DOHH2 (cell line): ENCODE results near the gene METTL17.

Source experiments
- H3F3A ChIP-seq: fragments of 200-600 bp; sonication (generic), shearing (Covaris generic); 2 replicates; pipeline ENCODE4 v1.6.0; 2016; ENCODE audit warnings: antibody characterized with exemption, mild to moderate bottlenecking; ENCODE audit not compliant: control insufficient read depth, insufficient read depth
- H3K27ac ChIP-seq: fragments of 200-600 bp; sonication (generic); 2 replicates; pipeline ENCODE4 v1.5.1; 2014; ENCODE audit warnings: low read depth, mild to moderate bottlenecking, low read length, moderate library complexity
- H3K27me3 ChIP-seq: fragments of 200-600 bp; sonication (generic); 2 replicates; pipeline ENCODE4 v1.6.1; 2014; ENCODE audit warnings: mild to moderate bottlenecking, low read length, mixed read lengths; ENCODE audit not compliant: control insufficient read depth
- H3K36me3 ChIP-seq: fragments of 200-600 bp; sonication (generic); 2 replicates; pipeline ENCODE4 v1.6.1; 2014; ENCODE audit warnings: mild to moderate bottlenecking, low read length, moderate library complexity, mixed read lengths; ENCODE audit not compliant: control insufficient read depth
- H3K4me1 ChIP-seq: fragments of 200-600 bp; sonication (generic); 2 replicates; pipeline ENCODE4 v1.6.1; 2014; ENCODE audit warnings: mild to moderate bottlenecking, low read length, mixed read lengths; ENCODE audit not compliant: control insufficient read depth
- H3K4me2 ChIP-seq: fragments of 200-600 bp; sonication (generic); 2 replicates; pipeline ENCODE4 v1.6.0; 2014; ENCODE audit warnings: mild to moderate bottlenecking, low read length, moderate library complexity
- H3K4me3 ChIP-seq: fragments of 200-600 bp; sonication (generic); 2 replicates; pipeline ENCODE4 v1.5.1; 2014; ENCODE audit warnings: mild to moderate bottlenecking, low read length, mixed read lengths
- H3K79me2 ChIP-seq: fragments of 200-600 bp; sonication (generic); 2 replicates; pipeline ENCODE4 v1.6.1; 2014; ENCODE audit warnings: mild to moderate bottlenecking, low read length, mixed read lengths; ENCODE audit not compliant: control insufficient read depth
- H3K9me2 ChIP-seq: fragments of 200-600 bp; sonication (generic); replicated peaks from 2 replicates; pipeline ENCODE4 v1.6.1; 2014; ENCODE audit warnings: mild to moderate bottlenecking, low read length, mixed read lengths; ENCODE audit not compliant: control insufficient read depth
- H3K9me3 ChIP-seq: fragments of 200-600 bp; sonication (generic); 2 replicates; pipeline ENCODE4 v1.6.1; 2014; ENCODE audit warnings: antibody characterized with exemption, low read length, mixed read lengths; ENCODE audit not compliant: control insufficient read depth, insufficient read depth
- H4K20me1 ChIP-seq: fragments of 200-600 bp; sonication (generic); 2 replicates; pipeline ENCODE4 v1.6.0; 2014; ENCODE audit warnings: low read depth, mild to moderate bottlenecking, antibody characterized with exemption, low read length, moderate library complexity; ENCODE audit not compliant: control insufficient read depth, insufficient read depth
- EZH2phosphoT487 ChIP-seq: fragments of 200-600 bp; sonication (generic); IDR thresholded peaks from 2 replicates; pipeline ENCODE4 v1.6.1; 2017; ENCODE audit warnings: borderline replicate concordance, mild to moderate bottlenecking, antibody characterized with exemption, low read length, moderate library complexity, mixed read lengths
- TF ChIP-seq, protein P1 (sequence below): fragments of 200-600 bp; sonication (generic); IDR thresholded peaks from one replicate; pipeline ENCODE4 v1.5.1; 2014; ENCODE audit warnings: antibody characterized with exemption, mild to moderate bottlenecking, low read depth, low read length; ENCODE audit not compliant: poor library complexity, severe bottlenecking

The METTL17 gene

DNA sequence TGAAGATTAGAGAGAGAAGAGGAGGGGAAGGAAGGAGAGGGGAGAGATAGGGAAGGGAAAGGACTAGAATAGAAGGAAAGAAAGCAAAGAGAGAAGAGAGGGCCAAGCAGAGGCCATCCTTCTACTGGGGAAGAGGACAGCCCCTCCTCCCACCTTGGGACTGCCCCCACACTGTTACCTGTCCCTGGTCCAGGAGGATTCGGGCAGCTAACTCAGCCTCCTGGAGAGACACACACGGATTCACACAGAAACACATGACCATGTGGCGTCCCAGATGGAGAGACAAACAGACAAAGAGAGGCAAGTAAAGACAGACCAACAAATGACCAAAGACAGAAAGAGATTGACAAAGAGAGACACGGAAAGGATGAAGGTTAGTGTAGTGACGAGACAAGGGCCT, 32.9 kb downstream of the METTL17 start:
- no peak for TF ChIP-seq EZH2phosphoT487
- TF ChIP-seq, protein P1, sequence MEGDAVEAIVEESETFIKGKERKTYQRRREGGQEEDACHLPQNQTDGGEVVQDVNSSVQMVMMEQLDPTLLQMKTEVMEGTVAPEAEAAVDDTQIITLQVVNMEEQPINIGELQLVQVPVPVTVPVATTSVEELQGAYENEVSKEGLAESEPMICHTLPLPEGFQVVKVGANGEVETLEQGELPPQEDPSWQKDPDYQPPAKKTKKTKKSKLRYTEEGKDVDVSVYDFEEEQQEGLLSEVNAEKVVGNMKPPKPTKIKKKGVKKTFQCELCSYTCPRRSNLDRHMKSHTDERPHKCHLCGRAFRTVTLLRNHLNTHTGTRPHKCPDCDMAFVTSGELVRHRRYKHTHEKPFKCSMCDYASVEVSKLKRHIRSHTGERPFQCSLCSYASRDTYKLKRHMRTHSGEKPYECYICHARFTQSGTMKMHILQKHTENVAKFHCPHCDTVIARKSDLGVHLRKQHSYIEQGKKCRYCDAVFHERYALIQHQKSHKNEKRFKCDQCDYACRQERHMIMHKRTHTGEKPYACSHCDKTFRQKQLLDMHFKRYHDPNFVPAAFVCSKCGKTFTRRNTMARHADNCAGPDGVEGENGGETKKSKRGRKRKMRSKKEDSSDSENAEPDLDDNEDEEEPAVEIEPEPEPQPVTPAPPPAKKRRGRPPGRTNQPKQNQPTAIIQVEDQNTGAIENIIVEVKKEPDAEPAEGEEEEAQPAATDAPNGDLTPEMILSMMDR: no peak
- no peaks in the 10 kb centered on the region for H3K79me2 ChIP-seq
- no peaks in the 10 kb centered on the region for H3K4me1 ChIP-seq
- no peaks in the 10 kb centered on the region for H3K36me3 ChIP-seq
- H3K4me3 ChIP-seq: no peak overlapping the region
- no peak overlapping the region for H3K27ac ChIP-seq
- H3K9me3 ChIP-seq: no peaks in the 10 kb centered on the region
- H3K4me2 ChIP-seq: no peak overlapping the region
- no peaks in the 10 kb centered on the region for H4K20me1 ChIP-seq
- H3K27me3 ChIP-seq: peaks cover 47% of the 10 kb centered on the region
- H3F3A ChIP-seq: no peaks in the 10 kb centered on the region
- H3K9me2 ChIP-seq: no peaks in the 10 kb centered on the region

DNA sequence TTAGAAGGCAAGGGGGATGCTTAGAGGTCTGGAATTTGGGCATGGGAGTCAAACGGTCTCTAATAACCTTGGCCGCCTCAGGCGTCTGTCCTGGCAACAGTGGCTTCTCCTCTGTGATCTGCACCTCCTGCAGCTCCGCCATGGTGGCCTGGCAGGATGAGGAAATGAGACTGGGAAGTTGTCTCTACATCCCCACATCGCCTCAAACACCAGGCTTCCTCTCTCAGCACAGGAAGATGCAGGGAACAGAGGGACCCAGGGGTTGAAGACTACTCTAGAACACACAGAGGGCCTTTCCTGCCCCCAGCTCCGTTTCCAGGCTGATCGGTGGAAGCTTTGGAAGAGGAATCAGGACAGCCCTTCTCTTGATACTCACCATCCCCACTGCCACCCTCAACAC, 33.4 kb downstream of the METTL17 start:
- H3K4me2 ChIP-seq: no peak overlapping the region
- H3K4me3 ChIP-seq: no peak overlapping the region
- H3K9me3 ChIP-seq: no peaks in the 10 kb centered on the region
- no peaks in the 10 kb centered on the region for H3F3A ChIP-seq
- H3K9me2 ChIP-seq: no peaks in the 10 kb centered on the region
- no peak overlapping the region for H3K27ac ChIP-seq
- H3K79me2 ChIP-seq: no peaks in the 10 kb centered on the region
- peaks cover 47% of the 10 kb centered on the region for H3K27me3 ChIP-seq
- no peaks in the 10 kb centered on the region for H3K36me3 ChIP-seq
- H3K4me1 ChIP-seq: no peaks in the 10 kb centered on the region
- H4K20me1 ChIP-seq: no peaks in the 10 kb centered on the region
- TF ChIP-seq, protein P1: no peak

DNA sequence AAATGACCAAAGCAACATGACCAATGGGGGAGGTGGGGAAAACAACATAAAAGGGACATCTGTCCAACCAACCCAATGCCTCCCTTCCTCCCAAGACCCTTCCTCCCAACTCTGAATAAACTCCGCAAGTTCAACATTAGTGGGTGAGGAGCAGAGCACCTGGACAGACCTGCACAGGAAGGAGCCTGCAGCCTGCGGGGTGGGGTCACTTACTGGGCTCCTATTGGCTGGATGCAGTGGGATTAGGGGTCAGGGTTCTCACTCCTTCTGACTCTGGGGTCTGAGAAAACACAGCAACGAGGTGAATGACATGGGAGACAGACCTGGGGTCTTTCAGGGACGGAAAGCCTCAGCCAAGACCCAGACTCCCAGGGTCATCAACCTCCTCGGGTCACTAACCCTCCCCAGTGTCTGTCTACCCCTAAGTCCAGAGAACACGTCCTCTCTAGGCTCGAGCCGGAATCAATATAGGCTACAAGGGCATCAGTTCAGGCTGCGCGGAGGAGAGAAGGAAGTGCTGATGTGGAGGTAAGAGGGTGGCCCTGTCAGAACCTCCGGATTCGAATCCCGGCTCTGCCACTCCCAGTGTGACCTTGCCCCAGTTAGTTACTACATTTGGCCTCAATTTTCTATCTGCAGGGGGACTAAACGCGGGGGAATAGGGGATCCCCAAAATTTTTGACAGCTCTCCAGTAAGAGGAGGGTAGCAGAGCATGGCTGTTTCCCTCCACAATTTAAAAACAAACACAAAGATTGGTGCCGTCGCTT, 34.2 kb downstream of the METTL17 start:
- Histone ChIP-seq H3K9me2 (no peaks in the 10 kb centered on the region), H3K9me3 (no peaks in the 10 kb centered on the region), H3K4me3 (no peak overlapping the region), H3K79me2 (no peaks in the 10 kb centered on the region), H3K4me1 (no peaks in the 10 kb centered on the region), H3K27me3 (peaks cover 45% of the 10 kb centered on the region), H4K20me1 (no peaks in the 10 kb centered on the region), H3K27ac (no peak overlapping the region), H3K4me2 (no peak overlapping the region), H3F3A (no peaks in the 10 kb centered on the region), H3K36me3 (no peaks in the 10 kb centered on the region)
- no peak for TF ChIP-seq EZH2phosphoT487
- TF ChIP-seq, protein P1: no peak
